Measurements from ENCODE around the gene KCTD19.

The KCTD19 gene

GRCh38 chr16:67269766-67270165 is 56.8 kb downstream of the KCTD19 start:
- peaks cover 16% of the 10 kb centered on the region for H3K27me3 ChIP-seq
- no peak overlapping the region for H3K4me3 ChIP-seq (ENCODE audit: low read depth in 1 of 2, low read length in 1 of 2)
- H3K27ac ChIP-seq = no peak overlapping the region

GRCh38 chr16:67268136-67268579 is 58.4 kb downstream of the KCTD19 start:
- Histone ChIP-seq H3K27me3 (peaks cover 21% of the 10 kb centered on the region), H3K9me3 (no peaks in the 10 kb centered on the region), H3K4me3 (ENCODE audit: low read depth in 1 of 2, low read length in 1 of 2) (no peak overlapping the region), H3K27ac (no peak overlapping the region), H3K36me3 (no peaks in the 10 kb centered on the region), H3K4me1 (ENCODE audit: control insufficient read depth in 1 of 2, insufficient read depth in 1 of 2, low read depth in 1 of 2, low read length in 1 of 2) (no peaks in the 10 kb centered on the region)
- TF ChIP-seq CTCF (IDR thresholded peaks at IDR 0.05) = no peak

More at GRCh38 chr16:67269766-67270165, 56.8 kb downstream of the KCTD19 start:
- no peaks in the 10 kb centered on the region for H3K9me3 ChIP-seq
- no peak for TF ChIP-seq CTCF (IDR thresholded peaks at IDR 0.05)
- H3K36me3 ChIP-seq = no peaks in the 10 kb centered on the region
- no peaks in the 10 kb centered on the region for H3K4me1 ChIP-seq (ENCODE audit: control insufficient read depth in 1 of 2, insufficient read depth in 1 of 2, low read depth in 1 of 2, low read length in 1 of 2)

GRCh38 chr16:67265834-67266233 is 60.7 kb downstream of the KCTD19 start:
- Histone ChIP-seq H3K4me3 (ENCODE audit: low read depth in 1 of 2, low read length in 1 of 2) (no peak overlapping the region), H3K9me3 (no peaks in the 10 kb centered on the region), H3K4me1 (ENCODE audit: control insufficient read depth in 1 of 2, insufficient read depth in 1 of 2, low read depth in 1 of 2, low read length in 1 of 2) (no peaks in the 10 kb centered on the region), H3K27me3 (peaks cover 21% of the 10 kb centered on the region), H3K36me3 (no peaks in the 10 kb centered on the region), H3K27ac (no peak overlapping the region)
- TF ChIP-seq CTCF (IDR thresholded peaks at IDR 0.05) = no peak

GRCh38 chr16:67264866-67265265 is 61.7 kb downstream of the KCTD19 start:
- no peaks in the 10 kb centered on the region for H3K9me3 ChIP-seq
- no peak for TF ChIP-seq CTCF (IDR thresholded peaks at IDR 0.05)
- H3K27me3 ChIP-seq = peaks cover 20% of the 10 kb centered on the region
- no peaks in the 10 kb centered on the region for H3K36me3 ChIP-seq
- no peak overlapping the region for H3K4me3 ChIP-seq (ENCODE audit: low read depth in 1 of 2, low read length in 1 of 2)
- no peak overlapping the region for H3K27ac ChIP-seq
- H3K4me1 ChIP-seq (ENCODE audit: control insufficient read depth in 1 of 2, insufficient read depth in 1 of 2, low read depth in 1 of 2, low read length in 1 of 2) = no peaks in the 10 kb centered on the region

GRCh38 chr16:67264277-67264676 is 62.3 kb downstream of the KCTD19 start:
- no peaks in the 10 kb centered on the region for H3K9me3 ChIP-seq
- H3K27ac ChIP-seq = no peak overlapping the region
- H3K4me3 ChIP-seq (ENCODE audit: low read depth in 1 of 2, low read length in 1 of 2) = no peak overlapping the region
- H3K27me3 ChIP-seq = peaks cover 15% of the 10 kb centered on the region
- no peaks in the 10 kb centered on the region for H3K4me1 ChIP-seq (ENCODE audit: control insufficient read depth in 1 of 2, insufficient read depth in 1 of 2, low read depth in 1 of 2, low read length in 1 of 2)
- TF ChIP-seq CTCF (IDR thresholded peaks at IDR 0.05) = no peak
- H3K36me3 ChIP-seq = no peaks in the 10 kb centered on the region

- H3K4me3 ChIP-seq (ENCODE audit: low read depth in 1 of 2, low read length in 1 of 2) = no peak overlapping the region
- H3K9me3 ChIP-seq = no peaks in the 10 kb centered on the region
- no peak overlapping the region for H3K27ac ChIP-seq
- H3K36me3 ChIP-seq = no peaks in the 10 kb centered on the region
- H3K4me1 ChIP-seq (ENCODE audit: control insufficient read depth in 1 of 2, insufficient read depth in 1 of 2, low read depth in 1 of 2, low read length in 1 of 2) = no peaks in the 10 kb centered on the region
- no peak for TF ChIP-seq CTCF (IDR thresholded peaks at IDR 0.05)
- H3K27me3 ChIP-seq = peaks cover 8% of the 10 kb centered on the region
Observed at GRCh38 chr16:67263201-67263600, 63.3 kb downstream of the KCTD19 start.

Measured in neutrophil (primary cell).